Stimulated activated CD8-positive, alpha-beta memory T cell treated with anti-CD3 and anti-CD28 coated beads, Interleukin-15, amount 100 ng/mL, for 24 hours (primary cell): ENCODE data around the gene GFER.
"Not testable (repeated sequence)": the region's sequence is repeated elsewhere in the genome, so short reads cannot be mapped to it uniquely, and the experiment has no call there.

Experiments
- DNase-seq: peaks from one replicate; pipeline ENCODE4 v3.0.0-alpha.2; 2020; ENCODE audit warnings: low read depth

The GFER gene

DNA sequence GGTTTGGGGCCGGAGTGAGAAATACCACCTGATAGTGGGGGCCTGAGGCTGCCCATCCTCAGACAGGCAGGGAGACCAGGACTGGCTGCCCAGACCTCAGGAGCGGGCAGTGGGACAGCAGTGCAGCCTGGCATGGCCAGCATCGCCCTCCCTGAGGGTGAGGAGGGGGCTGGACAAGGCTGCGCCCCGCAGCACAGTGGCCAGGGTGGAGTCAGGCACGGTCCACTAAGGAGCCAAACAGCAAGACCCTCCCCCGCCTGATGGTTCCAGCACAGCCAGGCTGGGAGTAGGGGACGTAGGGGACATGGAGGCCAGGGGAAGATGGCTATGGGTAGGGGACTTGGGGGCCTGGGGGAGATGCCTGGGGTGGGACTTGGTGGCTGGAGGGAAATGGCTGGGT, 22.3 kb downstream of the GFER start:
- DNase-seq: no peak

DNA sequence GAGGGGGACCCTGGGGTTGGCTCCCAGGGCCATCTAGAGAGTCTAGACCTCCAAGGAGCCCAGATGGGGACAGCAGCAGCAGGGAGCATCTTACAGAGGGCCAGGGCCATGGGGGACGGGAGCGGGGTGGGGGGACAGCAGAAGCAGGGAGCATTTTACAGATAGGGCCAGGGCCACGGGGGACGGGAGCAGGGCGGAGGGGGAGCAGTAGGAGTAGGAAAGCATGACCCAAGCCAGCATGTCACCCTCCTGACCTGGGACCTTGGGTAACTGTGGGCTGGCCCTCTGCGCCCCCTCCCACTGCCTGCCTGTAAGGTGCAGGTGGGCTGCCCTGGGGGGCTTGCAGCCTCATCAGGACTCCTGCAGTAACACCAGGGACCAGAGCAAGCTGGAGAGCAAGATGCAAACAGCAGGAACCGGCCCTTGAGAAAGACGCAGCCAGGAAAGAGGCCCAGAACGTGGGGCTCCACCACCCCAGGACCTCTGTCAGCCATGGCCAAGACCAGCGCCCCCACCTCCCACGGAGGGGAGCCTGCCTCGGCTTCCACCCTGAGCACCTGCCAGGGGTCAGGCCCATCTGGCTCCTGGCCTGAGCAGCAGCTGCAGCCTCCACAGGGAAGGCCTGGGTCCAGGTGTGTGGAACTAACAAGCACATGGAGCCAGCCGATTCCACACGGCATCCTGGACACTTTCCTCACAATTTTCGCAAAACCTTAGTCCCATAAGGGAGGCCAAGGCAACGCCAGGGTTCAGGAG, 23.3 kb downstream of the GFER start:
- DNase-seq: no peak

DNA sequence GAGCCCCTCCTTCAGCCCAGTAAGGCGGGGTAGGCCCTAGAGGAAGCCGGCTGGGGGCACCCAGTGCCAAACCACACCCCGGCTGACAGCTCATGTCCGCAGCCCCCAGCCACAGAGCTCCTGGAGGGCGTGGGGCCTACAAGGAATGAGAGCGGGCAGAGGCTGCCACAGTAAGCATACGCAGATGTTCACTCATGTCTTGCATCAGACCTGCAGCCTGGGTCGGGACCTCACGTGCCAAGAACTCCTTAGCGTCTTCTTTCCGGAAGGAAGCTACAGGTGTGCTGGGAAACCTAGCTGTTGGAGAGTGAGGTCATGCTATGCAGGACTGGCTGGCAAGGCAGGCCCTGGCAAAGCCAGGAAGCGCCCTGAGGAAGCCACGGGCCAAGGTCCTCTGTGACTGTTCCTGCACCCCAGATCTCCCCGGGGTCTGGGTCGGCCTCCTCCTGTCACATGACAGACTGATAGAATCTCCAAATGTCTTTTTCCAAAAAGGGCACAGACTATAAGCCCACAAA, 24.1 kb downstream of the GFER start:
- DNase-seq: no peak

DNA sequence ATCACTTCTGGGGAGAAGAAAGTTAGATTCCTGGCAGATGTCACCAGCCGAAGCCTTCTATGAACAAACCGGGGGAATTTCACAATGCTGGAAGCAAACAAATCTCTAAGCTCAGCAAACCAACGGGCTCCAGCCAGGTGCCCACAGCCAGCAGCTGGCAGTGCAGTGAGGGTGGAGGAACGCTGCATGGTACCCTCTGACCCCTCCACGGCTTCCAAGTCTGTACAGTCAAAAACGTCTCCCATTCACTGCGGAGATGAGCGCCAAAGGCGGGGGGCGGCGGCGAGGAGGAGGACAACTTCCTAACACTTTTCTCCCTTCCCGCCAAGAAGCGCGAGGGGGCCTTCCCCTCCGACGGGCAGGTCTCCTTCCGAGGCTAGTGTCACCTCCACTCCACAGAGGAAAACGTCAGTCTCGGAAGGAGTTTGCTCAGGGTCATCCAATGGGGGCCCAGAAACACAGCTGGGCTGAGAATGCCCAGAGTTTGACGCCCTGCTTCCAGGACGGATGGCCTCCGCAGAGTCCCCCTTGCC, 24.7 kb downstream of the GFER start:
- DNase-seq: no peak

- no peak for DNase-seq
Observed at GRCh38 chr16:2009164-2009711, 25.2 kb downstream of the GFER start.

DNA sequence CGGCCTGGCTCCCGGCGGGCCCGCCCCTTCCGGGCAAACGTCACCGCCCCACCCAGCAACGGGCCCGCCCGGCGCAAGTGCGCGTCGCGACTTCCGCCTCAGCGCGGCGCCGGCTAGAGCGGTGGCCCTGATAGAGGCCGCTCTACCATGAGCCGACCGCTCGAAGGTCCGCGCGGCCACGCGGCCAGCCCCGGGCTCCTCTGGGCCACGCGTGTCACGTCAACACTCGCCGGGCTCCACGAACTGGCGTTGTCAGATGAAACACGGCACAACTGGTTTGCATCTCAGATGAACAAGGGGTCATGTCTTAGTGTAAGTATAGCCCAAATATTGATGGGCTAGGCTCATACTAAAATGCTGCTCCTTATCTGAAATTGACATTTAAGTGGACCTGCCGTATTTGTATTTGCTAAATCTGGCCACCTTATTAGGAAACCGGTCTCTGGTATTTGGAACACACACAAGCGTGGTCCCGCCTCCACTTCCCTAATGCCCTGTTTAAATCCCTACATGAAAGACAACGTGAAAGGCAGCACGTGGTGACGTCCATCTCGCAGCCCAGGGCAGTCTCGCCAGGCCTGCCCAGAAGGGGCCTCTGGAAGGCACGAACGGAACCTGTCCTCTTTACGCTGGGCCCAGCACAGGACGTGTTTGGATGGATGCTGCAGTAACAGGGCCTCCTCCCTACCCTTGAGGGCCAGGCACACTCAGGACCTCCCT, 26.0 kb downstream of the GFER start, which contains the start of gene ZNF598:
ZNF598 (minus strand) TSS at position 31 of the 720 bp plus-strand sequence.
- DNase-seq: peak; percentile 73

GRCh38 chr16:2011726-2012125, 27.7 kb downstream of the GFER start:
- not testable (repeated sequence) for DNase-seq

GRCh38 chr16:2013527-2013926, 29.5 kb downstream of the GFER start:
- DNase-seq: no peak

- DNase-seq: no peak
Observed at GRCh38 chr16:2015117-2015946, 31.3 kb downstream of the GFER start.

DNA sequence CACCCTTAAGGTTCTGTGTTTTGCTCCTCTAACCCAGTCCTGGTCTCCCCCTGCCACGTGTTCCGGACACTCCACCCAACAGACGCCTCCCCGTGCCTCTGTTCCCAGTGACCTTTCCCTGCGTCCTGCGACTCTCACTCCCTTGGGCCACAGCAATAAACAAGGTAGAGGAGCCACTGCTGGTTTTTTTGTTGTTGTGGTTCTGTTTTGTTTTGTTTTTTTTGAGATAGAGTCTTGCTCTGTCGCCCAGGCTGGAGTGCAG, 31.9 kb downstream of the GFER start:
- no peak for DNase-seq

GRCh38 chr16:2016407-2016922, 32.5 kb downstream of the GFER start:
- DNase-seq: no peak

GRCh38 chr16:2019518-2019920, 35.5 kb downstream of the GFER start, which contains the start of gene NPW:
Gene NPW (plus strand): TSS chr16:2019785.
- no peak for DNase-seq

GRCh38 chr16:2019921-2020831, 36.2 kb downstream of the GFER start:
- no peak for DNase-seq

DNA sequence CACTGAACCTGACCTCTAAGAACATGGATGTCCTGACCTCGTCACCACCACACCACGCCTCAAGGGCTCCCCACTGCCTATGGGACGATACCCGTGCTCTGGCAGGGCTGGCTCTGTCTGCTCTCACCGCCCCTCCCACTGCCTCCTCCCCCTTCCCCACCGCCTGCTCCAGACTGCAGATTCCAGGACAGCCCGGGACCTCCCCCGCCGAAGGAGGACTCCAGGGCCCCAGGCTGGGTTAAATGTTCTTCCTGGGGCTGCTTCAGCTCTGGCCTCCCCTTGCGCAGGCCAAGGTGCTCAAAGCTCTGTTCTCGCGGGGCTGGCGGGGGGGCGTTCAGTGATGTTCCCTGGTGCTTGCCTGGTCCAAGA, 38.7 kb downstream of the GFER start:
- no peak for DNase-seq

DNA sequence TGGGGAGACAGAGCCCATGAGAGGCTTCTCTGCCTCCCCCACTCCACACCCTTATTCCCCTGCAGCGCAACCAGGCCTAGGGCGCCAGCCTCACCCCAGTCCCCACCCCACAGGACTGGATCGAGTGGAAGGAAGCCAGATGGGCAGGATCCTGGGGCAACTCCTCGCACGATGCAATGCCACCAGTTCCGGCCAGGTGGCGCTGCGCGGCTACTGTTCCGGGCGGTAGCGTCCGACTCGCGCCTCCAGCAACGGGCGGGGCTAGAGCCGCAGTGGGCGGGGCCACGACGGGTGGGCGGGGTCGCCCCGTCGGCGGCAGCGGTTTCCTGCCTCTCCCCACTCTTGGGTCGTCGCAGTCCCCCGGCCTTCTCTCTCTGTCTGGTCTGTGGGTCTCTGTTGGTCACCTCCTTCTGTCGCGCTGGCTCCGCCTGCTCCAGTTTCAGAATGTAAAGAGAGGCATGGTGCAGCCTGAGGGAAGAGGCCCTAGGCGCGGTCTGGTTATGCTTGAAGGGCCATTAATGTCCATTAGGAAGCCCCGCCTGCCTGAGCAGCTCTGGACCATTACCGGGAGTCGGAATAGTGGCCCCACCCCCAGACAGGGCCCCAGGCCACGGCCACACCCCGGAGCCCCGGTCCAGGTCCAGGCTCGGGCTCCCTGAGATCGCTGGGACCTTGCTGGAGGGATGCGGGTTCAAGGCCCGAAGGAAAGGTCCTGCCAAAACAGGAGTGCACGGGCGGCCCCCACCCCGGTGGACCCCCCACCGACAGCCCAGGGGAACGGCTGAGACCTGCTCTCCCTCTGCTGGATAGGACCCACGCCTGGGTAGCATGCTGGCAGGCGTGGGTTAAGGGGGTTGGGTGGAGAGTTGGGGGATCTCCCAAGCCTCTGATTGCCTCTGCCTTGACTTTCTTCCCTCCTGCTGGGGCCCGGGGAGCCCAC, 39.4 kb downstream of the GFER start:
- DNase-seq: peak; percentile 99

- DNase-seq: no peak
Observed at GRCh38 chr16:2024032-2024420, 40.0 kb downstream of the GFER start.

GRCh38 chr16:2025251-2025650, 41.3 kb downstream of the GFER start:
- no peak for DNase-seq

GRCh38 chr16:2025878-2026460, 42.0 kb downstream of the GFER start:
- DNase-seq: no peak

- no peak for DNase-seq
Observed at GRCh38 chr16:2026461-2027023, 42.5 kb downstream of the GFER start, which contains the start of gene NHERF2. Gene NHERF2 (plus strand): TSS chr16:2026902. CDS start chr16:2027006, 104 bp downstream.
